ENCODE results near the gene EPHB1. TPM values are rescaled to one million over a fixed set of nuclear protein-coding genes. Genes with fewer than 3 reads are reported as not detected.

Gene EPHB1
- total RNA-seq, 1 donor from 2014 or later: 1.8 TPM

DNA sequence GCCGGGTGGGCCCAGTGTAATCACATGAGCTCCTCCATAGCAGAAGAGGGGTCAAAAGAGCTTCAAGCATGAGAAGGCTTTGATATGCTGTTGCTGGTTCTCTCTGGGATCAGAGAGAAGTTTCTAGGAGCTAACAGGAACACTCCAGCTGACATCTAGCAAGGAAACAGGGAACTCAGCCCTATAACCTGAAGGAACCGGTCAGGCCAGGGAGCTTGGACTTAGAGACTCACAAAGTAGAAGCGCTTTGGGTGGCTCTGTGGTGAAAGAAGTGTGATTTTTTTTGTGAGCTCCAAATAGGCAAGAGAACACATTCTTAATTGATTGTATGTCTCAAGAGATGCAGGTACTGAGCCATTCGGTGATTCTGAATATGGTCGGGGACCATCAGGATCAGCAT is 26.2 kb upstream of the EPHB1 start:
- no peak for DNase-seq (ENCODE audit: low spot score, unreplicated experiment)
- no peaks in the 10 kb centered on the region for H3K9me3 Mint-ChIP-seq (ENCODE audit: low read depth)

GRCh38 chr3:134769287-134769868 is 25.7 kb upstream of the EPHB1 start:
- no peaks in the 10 kb centered on the region for H3K9me3 Mint-ChIP-seq (ENCODE audit: low read depth)
- H3K4me3 Mint-ChIP-seq (ENCODE audit: low read depth): no peak overlapping the region
- H3K27me3 Mint-ChIP-seq: peaks cover 23% of the 10 kb centered on the region
- peaks cover 14% of the 10 kb centered on the region for H3K4me1 Mint-ChIP-seq (ENCODE audit: low read depth)
- no peak overlapping the region for H3K27ac Mint-ChIP-seq
- DNase-seq (ENCODE audit: low spot score, unreplicated experiment): no peak
- TF ChIP-seq, protein P1, sequence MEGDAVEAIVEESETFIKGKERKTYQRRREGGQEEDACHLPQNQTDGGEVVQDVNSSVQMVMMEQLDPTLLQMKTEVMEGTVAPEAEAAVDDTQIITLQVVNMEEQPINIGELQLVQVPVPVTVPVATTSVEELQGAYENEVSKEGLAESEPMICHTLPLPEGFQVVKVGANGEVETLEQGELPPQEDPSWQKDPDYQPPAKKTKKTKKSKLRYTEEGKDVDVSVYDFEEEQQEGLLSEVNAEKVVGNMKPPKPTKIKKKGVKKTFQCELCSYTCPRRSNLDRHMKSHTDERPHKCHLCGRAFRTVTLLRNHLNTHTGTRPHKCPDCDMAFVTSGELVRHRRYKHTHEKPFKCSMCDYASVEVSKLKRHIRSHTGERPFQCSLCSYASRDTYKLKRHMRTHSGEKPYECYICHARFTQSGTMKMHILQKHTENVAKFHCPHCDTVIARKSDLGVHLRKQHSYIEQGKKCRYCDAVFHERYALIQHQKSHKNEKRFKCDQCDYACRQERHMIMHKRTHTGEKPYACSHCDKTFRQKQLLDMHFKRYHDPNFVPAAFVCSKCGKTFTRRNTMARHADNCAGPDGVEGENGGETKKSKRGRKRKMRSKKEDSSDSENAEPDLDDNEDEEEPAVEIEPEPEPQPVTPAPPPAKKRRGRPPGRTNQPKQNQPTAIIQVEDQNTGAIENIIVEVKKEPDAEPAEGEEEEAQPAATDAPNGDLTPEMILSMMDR (IDR thresholded peaks at IDR 0.05; ENCODE audit: unreplicated experiment): no peak
- no peaks in the 10 kb centered on the region for H3K36me3 Mint-ChIP-seq (ENCODE audit: insufficient read depth)

More for the DNA sequence above, 26.2 kb upstream of the EPHB1 start:
- no peak overlapping the region for H3K27ac Mint-ChIP-seq
- peaks cover 11% of the 10 kb centered on the region for H3K4me1 Mint-ChIP-seq (ENCODE audit: low read depth)
- H3K36me3 Mint-ChIP-seq (ENCODE audit: insufficient read depth): no peaks in the 10 kb centered on the region
- H3K4me3 Mint-ChIP-seq (ENCODE audit: low read depth): no peak overlapping the region
- TF ChIP-seq, protein P1 (IDR thresholded peaks at IDR 0.05; ENCODE audit: unreplicated experiment): no peak
- peaks cover 20% of the 10 kb centered on the region for H3K27me3 Mint-ChIP-seq

- no peak for DNase-seq (ENCODE audit: low spot score, unreplicated experiment)
- H3K4me3 Mint-ChIP-seq (ENCODE audit: low read depth): no peak overlapping the region
- H3K9me3 Mint-ChIP-seq (ENCODE audit: low read depth): no peaks in the 10 kb centered on the region
- peaks cover 19% of the 10 kb centered on the region for H3K27me3 Mint-ChIP-seq
- H3K4me1 Mint-ChIP-seq (ENCODE audit: low read depth): peaks cover 15% of the 10 kb centered on the region
- TF ChIP-seq, protein P1 (IDR thresholded peaks at IDR 0.05; ENCODE audit: unreplicated experiment): no peak
- H3K36me3 Mint-ChIP-seq (ENCODE audit: insufficient read depth): no peaks in the 10 kb centered on the region
- H3K27ac Mint-ChIP-seq: no peak overlapping the region
Observed at GRCh38 chr3:134772011-134772410, 23.0 kb upstream of the EPHB1 start.

- TF ChIP-seq, protein P1 (IDR thresholded peaks at IDR 0.05; ENCODE audit: unreplicated experiment): no peak
- no peak for DNase-seq (ENCODE audit: low spot score, unreplicated experiment)
- H3K9me3 Mint-ChIP-seq (ENCODE audit: low read depth): no peaks in the 10 kb centered on the region
- peaks cover 19% of the 10 kb centered on the region for H3K27me3 Mint-ChIP-seq
- H3K4me3 Mint-ChIP-seq (ENCODE audit: low read depth): no peak overlapping the region
- H3K4me1 Mint-ChIP-seq (ENCODE audit: low read depth): peaks cover 15% of the 10 kb centered on the region
- no peaks in the 10 kb centered on the region for H3K36me3 Mint-ChIP-seq (ENCODE audit: insufficient read depth)
- H3K27ac Mint-ChIP-seq: no peak overlapping the region
Observed at GRCh38 chr3:134772591-134772990, 22.5 kb upstream of the EPHB1 start.

DNA sequence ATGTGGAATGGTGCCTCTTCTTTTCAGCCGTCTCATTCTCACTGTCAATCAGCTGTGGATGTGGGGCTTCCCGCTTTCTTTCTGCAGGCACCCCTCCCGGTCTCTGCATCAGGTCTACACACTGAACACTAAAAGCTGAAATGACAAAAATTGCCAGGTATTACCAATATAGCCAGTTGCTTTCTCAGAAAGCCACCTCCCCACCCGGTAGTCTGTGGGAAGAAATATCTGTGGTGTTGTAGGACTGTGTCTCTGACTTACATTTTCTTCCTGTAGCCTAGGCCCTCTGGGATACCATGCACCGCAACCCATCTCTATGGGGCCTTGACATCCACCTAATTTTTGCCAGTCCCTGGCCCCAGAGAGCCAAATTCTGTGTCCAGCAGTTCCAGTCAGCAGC is 19.2 kb upstream of the EPHB1 start:
- DNase-seq (ENCODE audit: low spot score, unreplicated experiment): no peak
- TF ChIP-seq, protein P1 (IDR thresholded peaks at IDR 0.05; ENCODE audit: unreplicated experiment): no peak
- peaks cover 6% of the 10 kb centered on the region for H3K4me1 Mint-ChIP-seq (ENCODE audit: low read depth)
- no peaks in the 10 kb centered on the region for H3K36me3 Mint-ChIP-seq (ENCODE audit: insufficient read depth)
- no peak overlapping the region for H3K27ac Mint-ChIP-seq
- H3K27me3 Mint-ChIP-seq: peaks cover 15% of the 10 kb centered on the region
- no peaks in the 10 kb centered on the region for H3K9me3 Mint-ChIP-seq (ENCODE audit: low read depth)
- no peak overlapping the region for H3K4me3 Mint-ChIP-seq (ENCODE audit: low read depth)
